AG10803 (cell line): ENCODE data around the gene GLT1D1.
A peak's percentile ranks its signal among the peaks of the same experiment; 100 is the strongest.

Experiments used
- DNase-seq: peaks from one replicate; pipeline ENCODE4 v3.0.0; 2010; ENCODE audit warnings: low read depth
- H3K4me3 ChIP-seq: 2 replicates; pipeline ENCODE4 v1.5.1; 2011; ENCODE audit warnings: mild to moderate bottlenecking, low read length, control low read depth
- TF ChIP-seq, protein P1 (sequence below): conservative IDR thresholded peaks from 2 replicates; pipeline ENCODE4 v1.5.1; 2011; ENCODE audit warnings: mild to moderate bottlenecking, low read length, control low read depth, inconsistent platforms

Gene GLT1D1

DNA sequence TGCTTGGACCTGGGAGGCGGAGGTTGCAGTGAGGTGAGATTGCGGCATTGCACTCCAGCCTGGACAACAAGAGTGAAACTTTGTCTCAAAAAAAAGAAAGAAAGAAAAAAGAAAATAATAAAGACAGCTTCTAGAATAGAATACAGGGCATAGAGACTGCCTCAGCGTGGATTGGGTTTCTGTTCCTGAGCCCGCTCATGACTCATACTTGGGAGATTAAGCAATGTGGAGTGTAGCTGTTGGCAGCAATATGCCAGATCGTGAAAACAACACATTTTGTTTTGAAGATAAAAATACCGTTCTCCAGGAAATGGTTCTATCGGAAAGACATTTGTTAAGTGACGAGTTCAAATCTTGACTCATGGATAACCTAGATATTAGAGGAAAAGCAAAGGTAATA is 67.2 kb downstream of the GLT1D1 start:
- DNase-seq: peak; percentile 3
- TF ChIP-seq, protein P1, sequence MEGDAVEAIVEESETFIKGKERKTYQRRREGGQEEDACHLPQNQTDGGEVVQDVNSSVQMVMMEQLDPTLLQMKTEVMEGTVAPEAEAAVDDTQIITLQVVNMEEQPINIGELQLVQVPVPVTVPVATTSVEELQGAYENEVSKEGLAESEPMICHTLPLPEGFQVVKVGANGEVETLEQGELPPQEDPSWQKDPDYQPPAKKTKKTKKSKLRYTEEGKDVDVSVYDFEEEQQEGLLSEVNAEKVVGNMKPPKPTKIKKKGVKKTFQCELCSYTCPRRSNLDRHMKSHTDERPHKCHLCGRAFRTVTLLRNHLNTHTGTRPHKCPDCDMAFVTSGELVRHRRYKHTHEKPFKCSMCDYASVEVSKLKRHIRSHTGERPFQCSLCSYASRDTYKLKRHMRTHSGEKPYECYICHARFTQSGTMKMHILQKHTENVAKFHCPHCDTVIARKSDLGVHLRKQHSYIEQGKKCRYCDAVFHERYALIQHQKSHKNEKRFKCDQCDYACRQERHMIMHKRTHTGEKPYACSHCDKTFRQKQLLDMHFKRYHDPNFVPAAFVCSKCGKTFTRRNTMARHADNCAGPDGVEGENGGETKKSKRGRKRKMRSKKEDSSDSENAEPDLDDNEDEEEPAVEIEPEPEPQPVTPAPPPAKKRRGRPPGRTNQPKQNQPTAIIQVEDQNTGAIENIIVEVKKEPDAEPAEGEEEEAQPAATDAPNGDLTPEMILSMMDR: no peak

DNA sequence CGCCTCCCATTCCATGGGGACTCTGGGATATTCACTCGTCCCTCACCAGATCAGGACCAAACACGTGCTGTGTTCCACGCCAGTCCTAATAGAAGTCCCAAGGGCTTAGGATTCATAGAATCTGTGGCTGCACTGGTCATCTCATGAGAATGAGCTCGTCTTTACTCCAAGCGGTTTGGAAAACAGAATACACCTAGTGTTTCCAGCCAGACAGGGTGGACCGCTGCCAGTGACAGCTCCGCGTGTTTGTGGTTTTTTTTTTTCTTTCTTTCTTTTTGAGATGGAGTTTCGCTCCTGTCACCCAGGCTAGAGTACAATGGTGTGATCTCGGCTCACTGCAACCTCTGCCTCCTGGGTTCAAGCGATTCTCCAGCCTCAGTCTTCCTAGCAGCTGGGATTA is 75.1 kb downstream of the GLT1D1 start:
- no peak overlapping the region for H3K4me3 ChIP-seq
- no peak for DNase-seq
- TF ChIP-seq, protein P1: no peak

More for the DNA sequence above, 67.2 kb downstream of the GLT1D1 start:
- H3K4me3 ChIP-seq: no peak overlapping the region

DNA sequence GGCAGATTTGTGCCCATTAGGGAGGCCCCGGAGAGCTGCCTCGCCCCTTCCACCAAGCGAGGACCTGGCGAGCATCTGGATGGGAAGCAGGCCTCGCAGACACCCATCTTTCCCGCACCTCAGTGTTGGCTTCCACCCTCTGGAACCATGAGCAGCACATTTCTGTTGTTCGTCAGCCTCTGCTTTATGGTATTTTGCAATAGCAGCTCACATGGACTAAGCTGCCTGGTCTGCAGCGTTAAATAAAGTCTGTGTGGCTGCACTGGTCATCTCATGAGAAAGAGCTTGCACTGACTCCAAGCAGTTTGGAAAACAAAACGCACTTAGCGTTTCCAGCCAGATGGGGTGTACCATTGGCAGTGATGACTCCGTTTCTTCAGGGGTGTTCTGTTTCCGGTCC is 75.8 kb downstream of the GLT1D1 start:
- no peak overlapping the region for H3K4me3 ChIP-seq
- DNase-seq: no peak
- TF ChIP-seq, protein P1: no peak

DNA sequence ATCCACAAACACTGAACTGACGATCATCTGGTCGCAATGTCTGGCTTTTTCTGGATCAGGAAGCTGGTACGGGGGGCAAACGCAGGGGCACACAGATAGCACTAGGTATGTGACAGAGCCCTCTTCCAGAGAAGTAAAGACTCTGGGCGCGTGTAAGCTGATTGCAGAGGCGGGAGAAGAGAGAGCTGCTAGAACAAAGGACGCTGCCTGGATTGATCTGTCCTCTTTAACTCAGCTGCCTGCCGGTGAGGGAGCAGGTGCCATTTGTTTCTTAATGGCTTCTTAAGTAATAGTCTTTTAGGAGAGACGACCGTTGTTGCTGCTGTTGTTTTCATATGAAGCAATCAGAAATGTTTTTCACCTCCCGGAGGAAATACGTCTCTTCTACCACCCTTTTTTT is 77.3 kb downstream of the GLT1D1 start:
- no peak for DNase-seq
- TF ChIP-seq, protein P1: no peak

DNA sequence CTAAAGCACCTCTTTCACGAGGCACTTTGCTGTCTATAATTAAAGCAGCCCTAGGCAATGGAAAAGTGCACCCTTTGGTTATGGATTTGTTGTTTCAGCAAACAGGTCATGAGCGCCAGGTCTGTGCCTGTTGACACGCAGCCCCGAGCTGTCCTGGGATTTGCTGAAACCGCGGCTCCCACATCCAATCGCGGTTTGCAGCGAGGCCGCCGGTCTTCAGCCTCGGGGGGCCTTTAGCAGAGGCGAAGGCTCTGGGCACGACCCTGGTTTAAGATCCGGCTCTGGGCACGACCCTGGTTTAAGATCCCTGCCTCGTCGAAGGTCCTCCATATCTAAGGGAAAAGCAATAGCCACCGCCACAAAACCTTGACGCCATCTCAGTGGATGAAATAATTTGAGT is 79.2 kb downstream of the GLT1D1 start:
- TF ChIP-seq, protein P1: no peak
- no peak for DNase-seq
- H3K4me3 ChIP-seq: no peak overlapping the region

More for the DNA sequence above, 77.3 kb downstream of the GLT1D1 start:
- H3K4me3 ChIP-seq: no peak overlapping the region

DNA sequence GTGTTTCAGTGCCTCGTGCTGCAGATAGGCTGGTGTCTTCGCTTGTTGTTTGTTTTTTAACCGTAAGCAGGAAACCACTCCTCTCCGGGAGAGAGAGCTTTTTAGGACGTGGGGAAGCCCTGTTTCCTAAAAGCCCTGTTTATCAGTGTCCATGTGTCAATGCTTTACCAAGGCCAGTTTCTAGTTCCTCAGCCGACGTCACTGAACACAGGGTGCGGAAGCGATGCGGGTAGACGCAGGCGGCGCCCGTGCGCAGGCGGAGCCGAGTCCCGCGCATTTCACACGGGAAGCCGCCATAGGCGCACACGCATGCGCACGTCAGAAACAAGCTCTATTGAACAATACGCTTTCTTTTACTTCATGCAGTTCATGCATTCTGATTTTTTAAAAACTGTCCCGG is 79.8 kb downstream of the GLT1D1 start:
- no peak for DNase-seq
- no peak overlapping the region for H3K4me3 ChIP-seq
- TF ChIP-seq, protein P1: no peak

DNA sequence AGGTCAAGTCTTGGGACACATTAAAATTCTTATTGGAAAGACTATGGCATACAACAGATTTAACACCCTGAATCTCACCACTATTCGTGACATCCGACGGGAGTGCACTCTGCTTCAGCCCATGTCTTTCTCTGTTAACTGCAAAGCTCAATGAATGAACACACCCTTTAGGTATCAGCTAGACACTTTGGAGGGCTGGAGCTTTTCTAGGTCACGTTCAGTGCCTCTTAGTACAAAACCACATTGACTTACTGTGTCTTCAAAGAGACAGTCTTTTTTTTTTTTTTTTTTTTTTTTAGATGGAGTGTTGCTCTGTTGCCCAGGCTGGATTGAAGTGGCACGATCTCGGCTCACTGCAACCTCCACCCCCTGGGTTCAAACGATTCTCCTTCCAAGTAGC is 80.6 kb downstream of the GLT1D1 start:
- no peak for DNase-seq
- no peak overlapping the region for H3K4me3 ChIP-seq
- TF ChIP-seq, protein P1: no peak
